22Rv1 (cell line): ENCODE data around the gene ZFP92.

ENCODE experiments used
- H3K27ac ChIP-seq: fragments of 450-650 bp; 2 replicates; pipeline ENCODE4 v1.5.1; 2017
- CTCF ChIP-seq: fragments of 450-650 bp; IDR thresholded peaks from 2 replicates; pipeline ENCODE4 v1.5.1; 2017; ENCODE audit warnings: mild to moderate bottlenecking
- ZFX ChIP-seq: fragments of 450-650 bp; IDR thresholded peaks from 2 replicates; pipeline ENCODE4 v1.6.1; 2017; ENCODE audit warnings: antibody characterized with exemption, borderline replicate concordance

Gene ZFP92

GRCh38 chrX:153442463-153442862 lies 31.2 kb downstream of the ZFP92 start:
- TF ChIP-seq CTCF = no peak
- no peak for TF ChIP-seq ZFX
- H3K27ac ChIP-seq = no peak overlapping the region

GRCh38 chrX:153443476-153444332 lies 32.4 kb downstream of the ZFP92 start:
- H3K27ac ChIP-seq = no peak overlapping the region
- TF ChIP-seq CTCF = no peak
- no peak for TF ChIP-seq ZFX

GRCh38 chrX:153444333-153445011 lies 33.2 kb downstream of the ZFP92 start:
- TF ChIP-seq ZFX = no peak
- TF ChIP-seq CTCF = no peak

GRCh38 chrX:153445106-153445855 lies 34.0 kb downstream of the ZFP92 start:
- TF ChIP-seq ZFX (no peak), CTCF (no peak)
- no peak overlapping the region for H3K27ac ChIP-seq

More at GRCh38 chrX:153444333-153445011, 33.2 kb downstream of the ZFP92 start:
- H3K27ac ChIP-seq = no peak overlapping the region

- no peak within 1 kb of the TSS for H3K27ac ChIP-seq
- TF ChIP-seq CTCF (no peak), ZFX (no peak)
Measured at GRCh38 chrX:153445856-153446635, 34.8 kb downstream of the ZFP92 start, which contains the start of gene TREX2. Gene TREX2 (minus strand): TSS chrX:153446056. CDS start chrX:153445430, 626 bp downstream.

- no peak for TF ChIP-seq CTCF
- no peak for TF ChIP-seq ZFX
- H3K27ac ChIP-seq = no peak overlapping the region
Measured at GRCh38 chrX:153446636-153446936, 35.3 kb downstream of the ZFP92 start.
